HG02759 (cell line): ENCODE data around the gene THOC2.
A peak's percentile ranks its signal among the peaks of the same experiment; 100 is the strongest.
"Not testable (repeated sequence)": the region's sequence is repeated elsewhere in the genome, so short reads cannot be mapped to it uniquely, and the experiment has no call there.

ENCODE experiments used
- ATAC-seq: cut with Tn5 transposase; IDR thresholded peaks from one replicate; pipeline ENCODE4 v1.9.1; 2021; ENCODE audit warnings: mild to moderate bottlenecking, moderate library complexity; ENCODE audit not compliant: unreplicated experiment

THOC2 gene

GRCh38 chrX:123736333-123736921 is 3.6 kb upstream of the THOC2 start:
- ATAC-seq = no peak

- not testable (repeated sequence) for ATAC-seq
These were observed 2.3 kb upstream of the THOC2 start for GRCh38 chrX:123735137-123735536.

- not testable (repeated sequence) for ATAC-seq
These were observed 1.2 kb upstream of the THOC2 start for GRCh38 chrX:123734079-123734478.

- peak; percentile 6 for ATAC-seq
These were observed 724 bp downstream of the THOC2 start for GRCh38 chrX:123731987-123732669.

- ATAC-seq = no peak
These were observed 1.4 kb downstream of the THOC2 start for GRCh38 chrX:123731258-123731986.

GRCh38 chrX:123728554-123728953 is 4.3 kb downstream of the THOC2 start:
- no peak for ATAC-seq

GRCh38 chrX:123728016-123728415 is 4.8 kb downstream of the THOC2 start:
- no peak for ATAC-seq

GRCh38 chrX:123722193-123722592 is 10.7 kb downstream of the THOC2 start:
- not testable (repeated sequence) for ATAC-seq

- ATAC-seq = no peak
These were observed 12.4 kb downstream of the THOC2 start for GRCh38 chrX:123720486-123720885.

GRCh38 chrX:123713841-123714240 is 19.0 kb downstream of the THOC2 start:
- no peak for ATAC-seq

- ATAC-seq = no peak
These were observed 19.4 kb downstream of the THOC2 start for GRCh38 chrX:123713434-123713833.

GRCh38 chrX:123711201-123711600 is 21.7 kb downstream of the THOC2 start:
- not testable (repeated sequence) for ATAC-seq

- ATAC-seq = no peak
These were observed 28.1 kb downstream of the THOC2 start for GRCh38 chrX:123704781-123705180.

GRCh38 chrX:123698979-123699520 is 33.8 kb downstream of the THOC2 start:
- no peak for ATAC-seq

GRCh38 chrX:123696334-123696733 is 36.5 kb downstream of the THOC2 start:
- ATAC-seq = no peak

- ATAC-seq = no peak
These were observed 37.6 kb downstream of the THOC2 start for GRCh38 chrX:123695242-123695641.

- no peak for ATAC-seq
These were observed 41.1 kb downstream of the THOC2 start for GRCh38 chrX:123691776-123692175.

GRCh38 chrX:123688524-123688923 is 44.3 kb downstream of the THOC2 start:
- ATAC-seq = no peak

GRCh38 chrX:123685232-123685631 is 47.6 kb downstream of the THOC2 start:
- ATAC-seq = no peak

GRCh38 chrX:123682186-123682585 is 50.7 kb downstream of the THOC2 start:
- ATAC-seq = no peak

GRCh38 chrX:123679733-123680460 is 53.0 kb downstream of the THOC2 start:
- not testable (repeated sequence) for ATAC-seq
